H1 (cell line): ENCODE measurements around the gene CCL8. TPM values are rescaled to one million over a fixed set of nuclear protein-coding genes. Genes with fewer than 3 reads are reported as not detected.

Experiments used
- CTCF ChIA-PET: fragments of 300-600 bp; sonication (Branson Sonifier 250); formaldehyde crosslinking; loops from one replicate; lab custom pipeline; 2021; ENCODE audit not compliant: partially characterized antibody; lab: Charles Lee
- POLR2A ChIA-PET: fragments of 300-600 bp; sonication (Branson Sonifier 250); formaldehyde crosslinking; loops from one replicate; lab custom pipeline; 2021; ENCODE audit warnings: inconsistent platforms; ENCODE audit not compliant: partially characterized antibody; lab: Charles Lee
- DNase-seq, 2 experiments: peaks; one replicate each; pipeline versions ENCODE4 v3.0.0 to v3.0.0-alpha.2; 2010 to 2022; ENCODE audit warnings: low spot score in 2 of 2, low read depth in 1 of 2, mixed read lengths in 1 of 2
- FAIRE-seq: peaks from 2 replicates; lab custom pipeline; 2011; peaks lifted over from hg19 to GRCh38; lab: Jason Lieb, UNC
- H2AFZ ChIP-seq: 2 replicates; pipeline ENCODE4 v1.8.1; 2012; ENCODE audit warnings: low read length, inconsistent platforms
- H2AK5ac ChIP-seq: 2 replicates; pipeline ENCODE4 v1.6.1; 2013; ENCODE audit warnings: low read depth, low read length
- H2BK120ac ChIP-seq: replicated peaks from 2 replicates; pipeline ENCODE3; 2013; ENCODE audit warnings: low read depth, low read length, inconsistent platforms
- H2BK12ac ChIP-seq: 2 replicates; pipeline ENCODE4 v1.6.1; 2013; ENCODE audit warnings: low read depth, low read length
- H2BK15ac ChIP-seq: 2 replicates; pipeline ENCODE4 v1.6.1; 2013; ENCODE audit warnings: low read length
- H2BK20ac ChIP-seq: 2 replicates; pipeline ENCODE4 v1.6.1; 2013; ENCODE audit warnings: low read length
- H2BK5ac ChIP-seq: 2 replicates; pipeline ENCODE4 v1.6.1; 2013; ENCODE audit warnings: low read depth, low read length
- H3K14ac ChIP-seq: 2 replicates; pipeline ENCODE4 v1.6.1; 2013; ENCODE audit warnings: inconsistent platforms; ENCODE audit not compliant: insufficient read length
- H3K18ac ChIP-seq: 2 replicates; pipeline ENCODE4 v1.6.1; 2013; ENCODE audit warnings: low read length; ENCODE audit errors: extremely low read depth
- H3K23ac ChIP-seq: 2 replicates; pipeline ENCODE4 v1.6.1; 2013; ENCODE audit warnings: inconsistent platforms; ENCODE audit not compliant: insufficient read length
- H3K23me2 ChIP-seq: 2 replicates; pipeline ENCODE4 v1.6.1; 2013; ENCODE audit warnings: low read depth, low read length
- H3K27ac ChIP-seq: 2 replicates; pipeline ENCODE4 v1.6.1; 2011; ENCODE audit warnings: low read depth, low read length, inconsistent platforms
- H3K27me3 ChIP-seq, 4 experiments: replicated peaks in 1 of 4; 1 replicate in 1 of 4; 2 replicates in 3 of 4; pipeline versions ENCODE4 v1.6.1 to v1.8.1; 2011 to 2013; ENCODE audit warnings: low read length in 3 of 4, mild to moderate bottlenecking in 3 of 4, inconsistent platforms in 2 of 4, mixed read lengths in 2 of 4, moderate library complexity in 1 of 4; ENCODE audit not compliant: control insufficient read depth in 3 of 4, insufficient read depth in 3 of 4; ENCODE audit errors: extremely low read depth in 1 of 4
- H3K36me3 ChIP-seq, 4 experiments: 2 replicates each; pipeline versions ENCODE4 v1.6.1 to v1.8.1; 2011 to 2013; ENCODE audit warnings: mild to moderate bottlenecking in 4 of 4, low read length in 3 of 4, moderate library complexity in 2 of 4, control low read depth in 1 of 4, inconsistent platforms in 1 of 4; ENCODE audit not compliant: insufficient read depth in 4 of 4, control insufficient read depth in 2 of 4
- H3K4ac ChIP-seq: replicated peaks from 2 replicates; pipeline ENCODE3; 2013; ENCODE audit warnings: low read length, low read depth, mixed read lengths, inconsistent platforms; ENCODE audit not compliant: insufficient read length
- H3K4me1 ChIP-seq, 4 experiments: replicated peaks in 1 of 4; 1 replicate in 1 of 4; 2 replicates in 3 of 4; pipeline versions ENCODE4 v1.6.1 to v1.8.1; 2011 to 2013; ENCODE audit warnings: low read length in 3 of 4, inconsistent platforms in 2 of 4, mixed read lengths in 1 of 4; ENCODE audit not compliant: insufficient read depth in 4 of 4, control insufficient read depth in 3 of 4
- H3K4me2 ChIP-seq, 2 experiments: 2 replicates each; pipeline versions ENCODE4 v1.6.1 to v1.8.1; 2011 to 2013; ENCODE audit warnings: low read depth in 2 of 2, low read length in 2 of 2, control low read depth in 1 of 2, inconsistent platforms in 1 of 2, mild to moderate bottlenecking in 1 of 2; ENCODE audit not compliant: insufficient read depth in 1 of 2
- H3K4me3 ChIP-seq, 4 experiments: fragments of 200-600, 300-600 bp in 1 of 4; sonication (generic), shearing (Covaris generic), sonication (Bioruptor Twin) in 1 of 4; 2 replicates each; pipeline versions ENCODE4 v1.5.1 to v1.8.1; 2011 to 2016; ENCODE audit warnings: low read length in 4 of 4, low read depth in 3 of 4, control low read depth in 2 of 4, inconsistent platforms in 2 of 4, mild to moderate bottlenecking in 2 of 4, mixed read lengths in 1 of 4, moderate library complexity in 1 of 4; ENCODE audit not compliant: insufficient read depth in 2 of 4; ENCODE audit errors: extremely low read depth in 1 of 4
- H3K56ac ChIP-seq: replicated peaks from 2 replicates; pipeline ENCODE3; 2013; ENCODE audit warnings: low read depth, mild to moderate bottlenecking, mixed read lengths, low read length, inconsistent platforms; ENCODE audit not compliant: insufficient read length
- H3K79me1 ChIP-seq: 2 replicates; pipeline ENCODE4 v1.6.1; 2013; ENCODE audit warnings: low read depth, low read length, control low read depth
- H3K79me2 ChIP-seq, 2 experiments: 2 replicates each; pipeline versions ENCODE4 v1.6.1 to v1.8.1; 2012 to 2013; ENCODE audit warnings: low read length in 2 of 2, mild to moderate bottlenecking in 2 of 2, inconsistent platforms in 1 of 2; ENCODE audit not compliant: insufficient read depth in 2 of 2, control insufficient read depth in 1 of 2
- H3K9ac ChIP-seq, 4 experiments: replicated peaks in 1 of 4; 1 replicate in 1 of 4; 2 replicates in 3 of 4; pipeline versions ENCODE4 v1.6.1 to v1.8.1; 2011 to 2013; ENCODE audit warnings: low read depth in 3 of 4, low read length in 3 of 4, control low read depth in 2 of 4, mild to moderate bottlenecking in 2 of 4, moderate library complexity in 2 of 4, inconsistent platforms in 1 of 4; ENCODE audit errors: extremely low read depth in 1 of 4
- H3K9me3 ChIP-seq, 2 experiments: 2 replicates each; pipeline versions ENCODE4 v1.6.1 to v1.8.1; 2012 to 2013; ENCODE audit warnings: mild to moderate bottlenecking in 2 of 2, moderate library complexity in 2 of 2, control low read depth in 1 of 2, inconsistent platforms in 1 of 2, low read depth in 1 of 2, low read length in 1 of 2, mixed read lengths in 1 of 2; ENCODE audit not compliant: insufficient read depth in 2 of 2
- H4K20me1 ChIP-seq, 2 experiments: replicated peaks in 1 of 2; 2 replicates each; pipeline versions ENCODE3 to v1.8.1; 2011 to 2013; ENCODE audit warnings: inconsistent platforms in 2 of 2, low read length in 2 of 2, mild to moderate bottlenecking in 1 of 2; ENCODE audit not compliant: insufficient read depth in 2 of 2, control insufficient read depth in 1 of 2
- H4K5ac ChIP-seq: 2 replicates; pipeline ENCODE4 v1.6.1; 2013; ENCODE audit warnings: low read length, low read depth, mixed read lengths, inconsistent platforms; ENCODE audit not compliant: insufficient read length
- H4K8ac ChIP-seq: 2 replicates; pipeline ENCODE4 v1.8.0; 2013; ENCODE audit warnings: mild to moderate bottlenecking, moderate library complexity, low read length, inconsistent platforms; ENCODE audit not compliant: insufficient read depth; ENCODE audit errors: extremely low read depth
- H4K91ac ChIP-seq: replicated peaks from 2 replicates; pipeline ENCODE3; 2013; ENCODE audit warnings: low read length, mixed read lengths, inconsistent platforms; ENCODE audit not compliant: insufficient read length
- CTCF ChIP-seq, 3 experiments: IDR thresholded peaks; 1 replicate in 2 of 3; 2 replicates in 1 of 3; pipeline versions ENCODE4 v1.5.1 to v1.6.1; 2011; ENCODE audit warnings: low read length in 3 of 3, mild to moderate bottlenecking in 3 of 3, inconsistent platforms in 2 of 3, low read depth in 1 of 3, moderate library complexity in 1 of 3; ENCODE audit not compliant: insufficient read depth in 1 of 3; ENCODE audit errors: control extremely low read depth in 1 of 3
- EGR1 ChIP-seq: IDR thresholded peaks from 2 replicates; pipeline ENCODE4 v1.6.1; 2011; ENCODE audit warnings: low read depth, low read length, borderline replicate concordance
- GTF2F1 ChIP-seq: IDR thresholded peaks from 2 replicates; pipeline ENCODE4 v1.6.1; 2012; ENCODE audit warnings: low read depth, low read length, improper control_type of control experiment, borderline replicate concordance
- MAX ChIP-seq: IDR thresholded peaks from 2 replicates; pipeline ENCODE4 v1.6.1; 2012; ENCODE audit warnings: inconsistent platforms
- WGBS, 2 experiments: shearing (Covaris generic) in 1 of 2; methylation state at CpG; one replicate each; pipeline versions ENCODE4 v1.1.6 to v1.1.7; 2013 to 2015; ENCODE audit warnings: low lambda C conversion rate in 2 of 2, mixed read lengths in 2 of 2, inconsistent platforms in 1 of 2, low coverage in 1 of 2, missing lambda C conversion rate in 1 of 2; ENCODE audit not compliant: insufficient replicate concordance in 2 of 2, insufficient coverage in 1 of 2, insufficient read length in 1 of 2; ENCODE audit errors: extremely low coverage in 1 of 2, missing lambda C conversion rate in 1 of 2; 5-methylcytosine and 5-hydroxymethylcytosine counted together
- polyA plus RNA-seq, 7 experiments: library from polyadenylated mRNA; depleted of rRNA in 3 of 7; stranded (reverse) in 5 of 7; unstranded in 2 of 7; fragments of >200 nt in 5 of 7; fragments of 200-250 nt in 2 of 7; gene quantifications; 1 replicate in 5 of 7; 2 replicates in 1 of 7; 4 replicates in 1 of 7; pipeline versions ENCODE4 v1.2.1 to v1.2.3, GENCODE V29; 2011 to 2013; ENCODE audit warnings: missing spikeins in 2 of 7, mixed read lengths in 2 of 7
- total RNA-seq: library from RNA; stranded (reverse); fragmentation: NEBNext Ultra II Directional; extraction: Animal tissue kit (Norgen Biotek cat#: 25700); gene quantifications from 2 replicates; pipeline ENCODE4 v1.2.1, GENCODE V29; 2021

CCL8 gene
- total and polyA plus RNA-seq, 2 of the 8 experiments (the other 6 are each of a cell fraction or from before 2014, with no cell fraction given), result not detected

GRCh38 chr17:34360601-34361270 lies 41.5 kb downstream of the CCL8 start:
- ChIA-PET CTCF (interaction anchor here (0.7 to 15.7 kb wide), 82 partner anchors 8 to 1165 kb away, joined by 3 to 442 read pairs (median 6); partner anchors contain the start of genes CCL11, CCL2, CCL7 and CCL8), POLR2A (no interaction called here)
- no peak for FAIRE-seq
- TF ChIP-seq GTF2F1 (no peak), CTCF (IDR thresholded peaks at IDR 0.05; ENCODE audit: control extremely low read depth in 1 of 3, insufficient read depth in 1 of 3, low read depth in 1 of 3, low read length in 3 of 3) (no peak), MAX (no peak), EGR1 (no peak)

More at GRCh38 chr17:34360601-34361270, 41.5 kb downstream of the CCL8 start:
- H2BK15ac ChIP-seq, result no peak overlapping the region
- H3K56ac ChIP-seq, result no peak overlapping the region
- no peaks in the 10 kb centered on the region for H3K4me1 ChIP-seq
- H2AFZ ChIP-seq, result no peak overlapping the region
- no peak overlapping the region for H2BK120ac ChIP-seq
- no peak overlapping the region for H4K5ac ChIP-seq
- no peaks in the 10 kb centered on the region for H3K79me2 ChIP-seq
- no peak overlapping the region for H3K27ac ChIP-seq
- no peak overlapping the region for H3K4me3 ChIP-seq
- no peak overlapping the region for H3K4ac ChIP-seq
- no peaks in the 10 kb centered on the region for H3K79me1 ChIP-seq
- no peak overlapping the region for H2BK12ac ChIP-seq
- 94% methylated on average over 11 of the region's 11 CpGs; no CpG with 5 or more reads in 1 of the 2 experiments for WGBS, 2 experiments
- H2BK5ac ChIP-seq, result no peak overlapping the region
- no peak overlapping the region for H3K18ac ChIP-seq
- no peak overlapping the region for H4K91ac ChIP-seq
- no peaks in the 10 kb centered on the region for H4K20me1 ChIP-seq
- no peaks in the 10 kb centered on the region for H3K36me3 ChIP-seq
- no peak overlapping the region for H3K9ac ChIP-seq
- H3K14ac ChIP-seq, result no peak overlapping the region
- H3K23ac ChIP-seq, result no peak overlapping the region
- DNase-seq, result no peak
- H3K9me3 ChIP-seq, result no peaks in the 10 kb centered on the region
- H3K4me2 ChIP-seq, result no peak overlapping the region
- H4K8ac ChIP-seq, result no peak overlapping the region
- no peak overlapping the region for H2BK20ac ChIP-seq
- H3K27me3 ChIP-seq, result no peaks in the 10 kb centered on the region
- H2AK5ac ChIP-seq, result no peak overlapping the region
- H3K23me2 ChIP-seq, result no peaks in the 10 kb centered on the region; the same call in 1 of the 2 replicates
